H54 (cell line): Measurements from ENCODE around the gene TCAP.
"Not testable (repeated sequence)": the region's sequence is repeated elsewhere in the genome, so short reads cannot be mapped to it uniquely, and the experiment has no call there.

Source experiments
- DNase-seq: peaks from one replicate; pipeline ENCODE4 v3.0.0; 2011; ENCODE audit warnings: low spot score, mixed read lengths; ENCODE audit not compliant: insufficient read length
- FAIRE-seq: peaks from 3 replicates; lab custom pipeline; 2011; peaks lifted over from hg19 to GRCh38; lab: Jason Lieb, UNC
- POLR2A ChIP-seq: IDR thresholded peaks from 2 replicates; pipeline ENCODE4 v1.6.1; 2011; ENCODE audit warnings: low read depth, mild to moderate bottlenecking, low read length

Gene TCAP

DNA sequence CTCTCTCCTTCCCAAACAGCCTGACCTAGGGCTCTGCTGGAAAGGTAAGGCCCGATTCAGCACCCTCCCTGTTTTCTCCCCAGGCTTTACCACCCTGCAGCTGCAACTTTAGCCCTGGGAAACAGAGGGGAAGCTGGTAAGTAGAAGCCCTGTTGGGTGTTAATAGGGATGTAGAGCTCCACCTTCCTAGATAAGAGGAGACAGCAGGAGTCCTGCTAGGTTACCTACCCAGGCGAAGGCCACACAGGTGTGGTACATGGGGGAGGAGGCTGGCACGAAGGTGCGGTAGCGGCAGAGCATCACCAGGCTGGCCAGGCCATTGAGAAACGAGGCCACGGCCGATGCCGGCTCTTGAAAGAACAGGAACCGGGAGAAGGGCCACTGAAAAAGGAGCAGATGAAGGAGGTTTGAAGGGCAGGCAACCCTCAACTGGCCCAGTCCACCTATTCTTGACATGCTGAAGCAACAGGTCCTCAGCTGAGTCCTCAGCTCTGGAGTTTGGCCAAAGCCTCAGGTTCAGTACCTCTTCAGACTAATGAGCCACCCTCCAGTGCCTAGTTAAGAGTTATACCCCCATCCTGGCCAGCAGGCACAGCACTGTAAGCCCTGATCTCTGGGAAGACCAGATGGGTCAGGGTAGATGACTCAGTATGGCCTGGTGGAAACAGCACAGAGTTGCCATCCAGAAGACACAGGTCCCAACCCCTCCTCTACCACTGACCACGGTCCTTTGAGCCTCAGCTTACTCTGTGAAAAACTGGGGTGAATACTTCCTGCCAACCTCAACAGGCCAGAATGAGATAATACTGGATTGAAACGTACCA, 19.4 kb downstream of the TCAP start:
- no peak for TF ChIP-seq POLR2A
- FAIRE-seq (no peak), DNase-seq (no peak)

DNA sequence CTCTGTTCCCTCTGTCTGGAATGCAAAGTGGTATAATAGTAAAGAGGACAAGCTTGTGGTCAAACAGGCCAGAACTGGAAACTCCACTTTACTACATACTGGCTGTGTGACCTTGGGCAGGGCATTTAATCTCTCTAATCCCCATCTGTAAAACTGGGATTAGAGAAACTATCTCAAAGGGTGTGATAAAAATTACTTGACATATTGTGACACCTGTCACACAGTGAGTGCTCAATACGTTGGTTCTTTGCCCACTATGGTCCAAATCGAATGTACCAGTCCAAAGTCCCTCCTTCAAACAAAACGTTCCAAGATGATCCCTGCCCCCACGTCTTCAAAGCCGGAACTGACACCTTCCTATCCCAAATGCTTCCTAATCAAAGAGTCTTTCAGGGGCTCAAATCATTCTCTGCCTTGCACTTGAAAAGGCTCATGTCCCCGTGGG, 22.0 kb downstream of the TCAP start:
- FAIRE-seq = no peak
- DNase-seq = no peak
- no peak for TF ChIP-seq POLR2A

DNA sequence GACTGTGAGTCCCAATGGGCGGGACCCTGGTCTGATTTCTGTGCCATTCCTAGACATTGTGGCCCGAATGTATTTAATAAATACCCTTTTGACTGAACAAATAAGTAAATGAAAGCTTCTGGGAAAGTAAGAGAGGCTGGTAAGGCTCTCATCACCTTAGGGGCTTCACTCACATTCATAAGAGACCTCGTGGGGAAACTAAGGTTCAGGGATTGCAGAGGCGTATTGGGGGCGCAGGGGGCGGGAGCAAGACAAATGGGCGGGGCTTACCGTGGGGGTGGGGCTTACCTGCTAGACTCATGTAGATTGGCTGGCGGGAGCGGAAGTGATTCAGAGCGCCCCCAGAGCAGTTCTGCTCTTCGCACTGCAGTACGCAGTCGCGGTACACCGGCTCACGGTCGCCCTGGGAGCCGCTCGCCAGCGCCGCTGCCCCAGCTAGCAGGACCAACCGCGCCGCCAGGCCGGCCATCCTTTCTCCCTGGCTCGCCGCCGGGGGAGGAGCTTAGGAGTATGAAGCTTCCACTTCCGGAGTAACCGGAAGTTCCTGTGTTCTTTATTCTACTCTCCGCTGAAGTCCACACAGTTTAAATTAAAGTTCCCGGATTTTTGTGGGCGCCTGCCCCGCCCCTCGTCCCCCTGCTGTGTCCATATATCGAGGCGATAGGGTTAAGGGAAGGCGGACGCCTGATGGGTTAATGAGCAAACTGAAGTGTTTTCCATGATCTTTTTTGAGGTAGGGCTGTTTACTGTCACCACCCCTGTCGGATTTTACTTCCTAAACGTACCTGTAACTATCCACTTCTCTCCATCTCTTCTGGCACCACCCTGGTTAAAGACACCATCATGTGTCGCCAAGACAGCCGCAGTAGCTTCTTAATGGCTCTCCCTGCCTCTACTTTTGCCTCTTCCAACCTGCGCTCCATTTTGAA, 22.7 kb downstream of the TCAP start, which contains the start of gene PGAP3:
PGAP3 (minus strand) TSS at position 512 of the 929 bp plus-strand sequence; CDS start at position 469, 43 bp downstream.
- peak; percentile 94 for DNase-seq
- TF ChIP-seq POLR2A = peak; percentile 67
- no peak for FAIRE-seq

DNA sequence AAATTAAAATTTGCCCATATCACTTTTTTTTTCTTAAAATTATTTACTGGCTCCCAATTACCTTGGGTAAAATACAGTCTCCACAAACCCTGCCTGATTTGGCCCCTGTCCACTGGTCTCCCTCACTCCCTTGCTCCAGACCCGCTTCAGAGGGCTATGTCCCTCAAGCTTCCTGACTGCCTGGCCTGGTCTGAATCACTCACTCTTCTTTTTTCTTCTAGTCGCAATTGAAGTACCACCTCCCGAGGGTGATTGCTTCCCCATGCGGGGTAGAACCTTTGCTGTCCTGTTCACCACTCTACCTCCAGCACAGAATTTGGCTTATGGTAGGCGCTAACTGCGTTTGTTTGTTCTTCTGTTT, 23.3 kb downstream of the TCAP start:
- TF ChIP-seq POLR2A = no peak
- DNase-seq = no peak

DNA sequence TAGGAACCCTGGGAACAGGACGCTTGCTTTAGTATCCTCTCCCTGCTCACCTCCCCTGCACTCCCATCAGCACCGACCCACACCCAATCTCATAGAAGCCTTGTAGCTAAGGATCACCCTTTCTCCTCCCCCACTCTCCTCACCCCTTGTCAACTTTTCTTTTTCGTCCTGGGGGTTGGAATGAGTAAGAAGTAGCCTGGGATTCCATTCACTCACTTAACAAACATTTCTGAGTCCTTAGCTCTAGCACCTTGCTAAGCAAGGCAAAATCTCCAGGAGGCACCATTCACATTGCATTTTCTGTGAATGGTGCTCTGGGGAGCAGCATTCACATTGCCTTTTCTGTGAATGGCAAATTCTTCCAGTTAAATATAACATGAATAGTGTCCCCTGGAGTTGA, 23.8 kb downstream of the TCAP start:
- DNase-seq (no peak), FAIRE-seq (no peak)
- no peak for TF ChIP-seq POLR2A

More for the DNA sequence above, 23.3 kb downstream of the TCAP start:
- no peak for FAIRE-seq

DNA sequence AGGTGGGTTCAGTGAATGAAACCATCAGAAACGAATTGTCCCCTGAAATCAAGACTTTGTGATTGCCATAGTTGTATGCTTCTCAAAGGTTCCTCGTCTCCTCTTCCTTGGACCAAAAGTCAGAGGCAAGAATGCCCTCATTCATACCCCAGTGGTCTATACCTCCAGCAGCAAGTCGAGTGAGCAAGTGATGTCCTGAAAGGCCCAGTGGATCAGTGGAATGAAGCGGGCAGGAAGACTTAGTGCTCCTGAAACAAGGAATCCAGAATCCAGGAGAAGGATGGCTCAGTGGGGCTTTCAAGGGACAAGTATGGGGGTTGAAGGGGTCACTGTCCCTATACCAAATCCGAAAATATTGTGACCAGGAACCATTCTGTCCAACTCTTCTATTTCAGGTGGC, 29.4 kb downstream of the TCAP start:
- FAIRE-seq (no peak), DNase-seq (no peak)
- no peak for TF ChIP-seq POLR2A

DNA sequence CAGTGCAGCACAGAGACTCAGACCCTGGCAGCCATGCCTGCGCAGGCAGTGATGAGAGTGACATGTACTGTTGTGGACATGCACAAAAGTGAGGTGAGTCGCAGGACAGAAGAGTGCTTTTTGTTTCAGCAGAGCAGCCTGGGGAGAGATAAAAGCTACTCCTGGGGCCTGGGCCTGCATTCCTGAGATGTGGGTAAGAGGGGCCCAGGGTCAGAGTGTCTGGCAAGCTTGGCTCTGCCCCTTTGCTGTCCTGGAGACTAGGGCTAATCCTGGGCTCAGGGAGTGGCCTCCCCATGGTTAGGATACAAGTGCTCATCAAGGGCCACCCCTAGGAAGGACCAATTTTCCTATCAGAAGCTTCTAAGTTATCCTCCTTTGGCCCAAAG, 29.9 kb downstream of the TCAP start:
- FAIRE-seq = no peak
- TF ChIP-seq POLR2A = no peak

DNA sequence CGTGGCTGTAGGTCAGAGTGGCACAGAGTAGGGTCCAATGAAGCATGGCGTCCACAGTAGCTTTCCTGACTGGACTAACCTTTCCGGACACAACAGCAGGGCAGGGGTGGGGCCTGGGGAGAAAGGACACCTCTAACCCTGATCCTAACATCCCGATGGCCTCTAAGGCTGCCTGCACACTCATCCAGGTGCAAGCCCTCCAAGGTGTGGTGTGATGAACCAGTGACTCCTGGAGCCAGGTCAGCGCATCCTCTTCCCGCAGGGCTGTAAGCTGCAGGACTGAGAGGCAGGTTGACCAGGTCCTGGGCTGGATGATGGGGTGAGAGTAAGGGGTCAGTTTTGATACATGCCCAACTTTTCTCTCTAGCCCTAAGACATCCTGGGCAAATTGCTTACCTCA, 31.6 kb downstream of the TCAP start:
- DNase-seq (no peak), FAIRE-seq (no peak)
- TF ChIP-seq POLR2A = no peak

More for the DNA sequence above, 29.9 kb downstream of the TCAP start:
- DNase-seq = no peak

DNA sequence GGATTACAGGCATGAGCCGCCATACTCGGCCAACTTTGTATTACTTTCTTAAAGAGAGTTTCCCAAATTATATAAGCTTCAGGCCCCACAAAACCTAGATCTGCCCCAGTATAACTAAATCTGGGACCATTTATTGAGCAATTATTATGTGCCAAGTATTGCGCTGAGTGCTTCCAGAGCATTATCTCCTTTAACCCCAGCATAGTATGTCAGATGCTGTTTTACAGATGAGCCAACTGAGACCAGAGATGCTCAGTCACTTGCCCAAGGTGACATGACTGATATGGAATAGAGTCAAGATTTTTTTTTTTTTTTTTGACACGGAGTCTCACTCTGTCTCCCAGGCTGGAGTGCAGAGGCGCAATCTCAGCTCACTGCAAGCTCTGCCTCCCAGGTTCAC, 32.8 kb downstream of the TCAP start:
- no peak for FAIRE-seq
- TF ChIP-seq POLR2A = no peak
- DNase-seq = no peak

DNA sequence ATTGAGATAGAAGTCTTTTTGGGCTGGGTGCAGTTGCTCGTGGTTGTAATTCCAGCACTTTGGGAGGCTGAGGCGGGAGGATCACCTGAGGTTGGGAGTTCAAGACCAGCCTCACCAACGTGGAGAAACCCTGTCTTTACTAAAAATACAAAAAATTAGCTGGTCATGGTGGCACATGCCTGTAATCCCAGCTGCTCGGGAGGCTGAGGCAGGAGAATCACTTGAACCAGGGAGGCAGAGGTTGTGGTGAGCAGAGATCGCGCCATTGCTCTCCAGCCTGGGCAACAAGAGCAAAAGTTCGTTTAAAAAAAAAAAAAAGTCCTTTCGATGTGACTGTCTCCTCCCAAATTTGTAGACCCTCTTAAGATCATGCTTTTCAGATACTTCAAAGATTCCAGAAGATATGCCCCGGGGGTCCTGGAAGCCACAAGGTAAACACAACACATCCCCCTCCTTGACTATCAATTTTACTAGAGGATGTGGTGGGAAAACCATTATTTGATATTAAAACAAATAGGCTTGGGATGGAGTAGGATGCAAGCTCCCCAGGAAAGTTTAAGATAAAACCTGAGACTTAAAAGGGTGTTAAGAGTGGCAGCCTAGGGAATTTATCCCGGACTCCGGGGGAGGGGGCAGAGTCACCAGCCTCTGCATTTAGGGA, 34.1 kb downstream of the TCAP start:
- not testable (repeated sequence) for FAIRE-seq, DNase-seq

DNA sequence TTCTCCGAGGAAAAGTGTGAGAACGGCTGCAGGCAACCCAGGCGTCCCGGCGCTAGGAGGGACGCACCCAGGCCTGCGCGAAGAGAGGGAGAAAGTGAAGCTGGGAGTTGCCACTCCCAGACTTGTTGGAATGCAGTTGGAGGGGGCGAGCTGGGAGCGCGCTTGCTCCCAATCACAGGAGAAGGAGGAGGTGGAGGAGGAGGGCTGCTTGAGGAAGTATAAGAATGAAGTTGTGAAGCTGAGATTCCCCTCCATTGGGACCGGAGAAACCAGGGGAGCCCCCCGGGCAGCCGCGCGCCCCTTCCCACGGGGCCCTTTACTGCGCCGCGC, 34.6 kb downstream of the TCAP start, which contains the start of gene ERBB2:
ERBB2 (plus strand) TSS at position 247 of the 330 bp plus-strand sequence. CDS start 175 bp downstream, outside the sequence.
- peak; percentile 75 for TF ChIP-seq POLR2A
- DNase-seq (peak; percentile 74), FAIRE-seq (no peak)

DNA sequence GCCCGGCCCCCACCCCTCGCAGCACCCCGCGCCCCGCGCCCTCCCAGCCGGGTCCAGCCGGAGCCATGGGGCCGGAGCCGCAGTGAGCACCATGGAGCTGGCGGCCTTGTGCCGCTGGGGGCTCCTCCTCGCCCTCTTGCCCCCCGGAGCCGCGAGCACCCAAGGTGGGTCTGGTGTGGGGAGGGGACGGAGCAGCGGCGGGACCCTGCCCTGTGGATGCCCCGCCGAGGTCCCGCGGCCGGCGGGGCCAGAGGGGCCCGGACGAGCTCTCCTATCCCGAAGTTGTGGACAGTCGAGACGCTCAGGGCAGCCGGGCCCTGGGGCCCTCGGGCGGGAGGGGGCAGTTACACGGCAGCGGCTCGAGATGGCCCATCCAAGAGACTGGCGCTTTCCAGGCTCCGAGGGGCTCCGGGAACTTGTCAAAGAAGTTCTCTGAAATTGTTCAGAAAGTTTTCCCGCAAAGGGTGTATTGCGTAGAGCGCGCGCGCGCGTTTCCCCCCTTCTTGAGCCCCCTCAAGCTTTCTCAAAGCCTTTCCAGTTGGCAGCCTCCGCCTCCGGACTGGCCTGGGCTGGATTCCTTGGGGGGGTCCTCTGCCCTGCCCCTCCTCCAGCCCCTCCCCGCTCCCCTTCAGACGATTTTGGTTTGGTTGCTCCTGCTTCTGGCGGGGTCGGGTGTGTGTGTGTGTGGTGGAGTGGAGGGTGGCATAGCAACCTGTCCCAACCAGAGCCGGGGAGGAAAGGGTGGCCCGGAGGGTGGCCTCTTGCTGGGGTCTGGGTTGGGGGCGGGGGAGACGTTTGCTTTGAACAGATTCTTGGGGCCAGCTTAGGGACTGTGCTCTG, 35.2 kb downstream of the TCAP start:
- peak; percentile 49 for DNase-seq
- FAIRE-seq = no peak
- TF ChIP-seq POLR2A = no peak
